ENCODE measurements around the gene CTCFL. TPM values are rescaled to one million over a fixed set of nuclear protein-coding genes. Genes with fewer than 3 reads are reported as not detected.
A peak's percentile ranks its signal among the peaks of the same experiment; 100 is the strongest.

CTCFL gene
- total and polyA plus RNA-seq, 2 experiments from 2014 or later, result not detected

GRCh38 chr20:57459897-57460296 lies 65.0 kb downstream of the CTCFL start:
- Histone ChIP-seq H3K27ac (no peak overlapping the region), H3F3A (ENCODE audit: insufficient read depth) (no peaks in the 10 kb centered on the region), H3K79me2 (ENCODE audit: insufficient read depth) (no peaks in the 10 kb centered on the region), H3K36me3 (ENCODE audit: low read depth) (no peaks in the 10 kb centered on the region), H3K4me3 (no peak overlapping the region), H3K4me1 (ENCODE audit: insufficient read depth) (no peaks in the 10 kb centered on the region), H3K4me2 (ENCODE audit: unreplicated experiment) (no peak overlapping the region), H3K9me2 (ENCODE audit: insufficient read depth) (no peaks in the 10 kb centered on the region), H3K9me3 (ENCODE audit: low read depth) (no peaks in the 10 kb centered on the region), H4K20me1 (ENCODE audit: insufficient read depth) (no peaks in the 10 kb centered on the region), H3K9ac (no peak overlapping the region), H3K27me3 (replicated peaks; ENCODE audit: insufficient read depth) (peaks cover 15% of the 10 kb centered on the region), H2AFZ (no peak overlapping the region)
- TF ChIP-seq EZH2 (IDR thresholded peaks at IDR 0.05; ENCODE audit: insufficient read depth, poor library complexity, severe bottlenecking) (no peak), EZH2phosphoT487 (IDR thresholded peaks at IDR 0.05; ENCODE audit: insufficient read depth, low read depth) (no peak)
- 78 to 79% methylated on average over 5 of the region's 5 CpGs for WGBS, 2 experiments (ENCODE audit: low coverage in 1 of 2, low lambda C conversion rate in 2 of 2, missing lambda C conversion rate in 2 of 2)
- no peak for DNase-seq
- in situ Hi-C loops (cut with MboI), result no loop called here

- H4K20me1 ChIP-seq (ENCODE audit: insufficient read depth), result no peaks in the 10 kb centered on the region
- no peaks in the 10 kb centered on the region for H3K4me1 ChIP-seq (ENCODE audit: insufficient read depth)
- in situ Hi-C loops (cut with MboI), result no loop called here
- WGBS, 2 experiments (ENCODE audit: low coverage in 1 of 2, low lambda C conversion rate in 2 of 2, missing lambda C conversion rate in 2 of 2), result 68 to 86% methylated on average over 4 to 5 of the region's 5 CpGs
- H3K27ac ChIP-seq, result no peak overlapping the region
- H3K4me2 ChIP-seq (ENCODE audit: unreplicated experiment), result no peak overlapping the region
- no peak overlapping the region for H2AFZ ChIP-seq
- no peaks in the 10 kb centered on the region for H3K79me2 ChIP-seq (ENCODE audit: insufficient read depth)
- no peaks in the 10 kb centered on the region for H3K9me3 ChIP-seq (ENCODE audit: low read depth)
- no peaks in the 10 kb centered on the region for H3K36me3 ChIP-seq (ENCODE audit: low read depth)
- H3K27me3 ChIP-seq (replicated peaks; ENCODE audit: insufficient read depth), result peaks cover 19% of the 10 kb centered on the region
- H3F3A ChIP-seq (ENCODE audit: insufficient read depth), result no peaks in the 10 kb centered on the region
- TF ChIP-seq EZH2 (IDR thresholded peaks at IDR 0.05; ENCODE audit: insufficient read depth, poor library complexity, severe bottlenecking) (no peak), EZH2phosphoT487 (IDR thresholded peaks at IDR 0.05; ENCODE audit: insufficient read depth, low read depth) (no peak)
- no peak for DNase-seq
- H3K4me3 ChIP-seq, result no peak overlapping the region
- no peak overlapping the region for H3K9ac ChIP-seq
- no peaks in the 10 kb centered on the region for H3K9me2 ChIP-seq (ENCODE audit: insufficient read depth)
Measured at GRCh38 chr20:57459278-57459677, 65.7 kb downstream of the CTCFL start.

DNA sequence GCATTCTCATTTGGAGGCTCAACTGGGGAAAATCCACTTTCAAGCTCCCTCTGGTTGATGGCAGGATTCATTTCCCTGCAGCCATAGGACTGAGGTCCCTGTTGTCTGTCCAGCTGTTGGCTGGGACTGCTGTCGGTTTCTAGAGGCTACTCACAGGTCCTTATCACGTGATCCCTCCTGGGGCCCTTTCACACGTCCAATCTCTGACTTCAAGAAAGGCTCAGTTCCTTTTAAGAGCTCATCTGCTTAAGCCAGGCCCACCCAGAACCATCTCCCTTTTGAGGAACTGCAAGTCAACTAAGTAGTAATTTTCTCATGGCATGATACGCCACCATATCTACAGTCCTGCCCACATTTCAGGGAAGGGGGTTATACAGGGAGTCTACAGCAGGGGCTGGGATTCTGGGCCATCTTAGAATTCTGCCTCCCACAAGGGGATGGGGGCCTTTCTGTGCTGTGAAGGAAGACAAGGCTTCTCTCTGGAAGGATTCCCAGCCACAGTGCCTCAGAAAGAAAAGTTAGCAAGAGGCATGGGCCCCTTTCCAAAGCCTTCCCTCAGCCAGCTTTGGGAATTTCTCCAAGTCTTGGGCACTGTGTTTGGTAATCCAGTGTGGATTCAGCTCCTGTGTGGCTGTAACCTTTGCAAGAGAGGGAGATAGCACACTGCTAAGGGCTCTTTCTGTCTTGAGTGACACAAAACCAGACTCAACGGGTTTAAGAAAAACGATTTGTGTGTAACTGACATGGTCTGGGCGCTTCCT lies 66.4 kb downstream of the CTCFL start:
- no peak overlapping the region for H3K4me3 ChIP-seq
- no peaks in the 10 kb centered on the region for H3K79me2 ChIP-seq (ENCODE audit: insufficient read depth)
- H3K9me2 ChIP-seq (ENCODE audit: insufficient read depth), result no peaks in the 10 kb centered on the region
- H3K27ac ChIP-seq, result no peak overlapping the region
- H3F3A ChIP-seq (ENCODE audit: insufficient read depth), result no peaks in the 10 kb centered on the region
- no peak overlapping the region for H3K9ac ChIP-seq
- H3K4me2 ChIP-seq (ENCODE audit: unreplicated experiment), result no peak overlapping the region
- H3K27me3 ChIP-seq (replicated peaks; ENCODE audit: insufficient read depth), result peaks cover 21% of the 10 kb centered on the region
- WGBS, 2 experiments (ENCODE audit: low coverage in 1 of 2, low lambda C conversion rate in 2 of 2, missing lambda C conversion rate in 2 of 2), result 46 to 55% methylated on average over 7 of the region's 7 CpGs
- DNase-seq, result peak; percentile 57
- H3K36me3 ChIP-seq (ENCODE audit: low read depth), result no peaks in the 10 kb centered on the region
- H2AFZ ChIP-seq, result no peak overlapping the region
- TF ChIP-seq EZH2phosphoT487 (IDR thresholded peaks at IDR 0.05; ENCODE audit: insufficient read depth, low read depth) (no peak), EZH2 (IDR thresholded peaks at IDR 0.05; ENCODE audit: insufficient read depth, poor library complexity, severe bottlenecking) (no peak)
- H3K9me3 ChIP-seq (ENCODE audit: low read depth), result no peaks in the 10 kb centered on the region
- in situ Hi-C loops (cut with MboI), result no loop called here
- no peaks in the 10 kb centered on the region for H3K4me1 ChIP-seq (ENCODE audit: insufficient read depth)
- H4K20me1 ChIP-seq (ENCODE audit: insufficient read depth), result no peaks in the 10 kb centered on the region

- no peaks in the 10 kb centered on the region for H3K36me3 ChIP-seq (ENCODE audit: low read depth)
- DNase-seq, result peak; percentile 49
- H3K27me3 ChIP-seq (replicated peaks; ENCODE audit: insufficient read depth), result peaks cover 21% of the 10 kb centered on the region
- no peaks in the 10 kb centered on the region for H3K79me2 ChIP-seq (ENCODE audit: insufficient read depth)
- TF ChIP-seq EZH2phosphoT487 (IDR thresholded peaks at IDR 0.05; ENCODE audit: insufficient read depth, low read depth) (no peak), EZH2 (IDR thresholded peaks at IDR 0.05; ENCODE audit: insufficient read depth, poor library complexity, severe bottlenecking) (no peak)
- H3F3A ChIP-seq (ENCODE audit: insufficient read depth), result no peaks in the 10 kb centered on the region
- H3K27ac ChIP-seq, result no peak overlapping the region
- H3K4me2 ChIP-seq (ENCODE audit: unreplicated experiment), result no peak overlapping the region
- WGBS, 2 experiments (ENCODE audit: low coverage in 1 of 2, low lambda C conversion rate in 2 of 2, missing lambda C conversion rate in 2 of 2), result 23 to 28% methylated on average over 21 of the region's 21 CpGs
- H3K9ac ChIP-seq, result no peak overlapping the region
- H2AFZ ChIP-seq, result no peak overlapping the region
- H3K9me3 ChIP-seq (ENCODE audit: low read depth), result no peaks in the 10 kb centered on the region
- H3K9me2 ChIP-seq (ENCODE audit: insufficient read depth), result no peaks in the 10 kb centered on the region
- H3K4me1 ChIP-seq (ENCODE audit: insufficient read depth), result no peaks in the 10 kb centered on the region
- no peaks in the 10 kb centered on the region for H4K20me1 ChIP-seq (ENCODE audit: insufficient read depth)
- in situ Hi-C loops (cut with MboI), result no loop called here
- no peak overlapping the region for H3K4me3 ChIP-seq
Measured at GRCh38 chr20:57457243-57458095, 67.5 kb downstream of the CTCFL start.

Measured in GM23248 (cell line).